ENCODE measurements around the gene CENPK. TPM values are rescaled to one million over a fixed set of nuclear protein-coding genes. Genes with fewer than 3 reads are reported as not detected.
A peak's percentile ranks its signal among the peaks of the same experiment; 100 is the strongest.
"Not testable (repeated sequence)": the region's sequence is repeated elsewhere in the genome, so short reads cannot be mapped to it uniquely, and the experiment has no call there.

CENPK gene
- total RNA-seq, result 10 to 100 TPM in 1 of 3 donors, 1 to 10 TPM in 2; 5.5 to 20.5 (median 7.4) TPM
- long read RNA-seq, donor 1, result 0 reads
- long read RNA-seq, donor 2, transcript CENPK-202 (11 exons, 1,734 nt), result major isoform, 5 of 13 reads
- long read RNA-seq, donor 2, partial matches to known transcripts, result 5 of 13 reads
- long read RNA-seq, donor 2, other reads (novel, unspliced or antisense), result 2 of 13 reads

GRCh38 chr5:65562731-65563701, at the start of gene CENPK, which contains the start of gene PPWD1:
Gene CENPK (minus strand): TSS chr5:65563168. CDS start chr5:65554907, 8,261 bp downstream.
Gene PPWD1 (plus strand): TSS chr5:65563296. CDS start chr5:65563311, 15 bp downstream.
- Histone ChIP-seq H3K9me3 (no peaks in the 10 kb centered on the region), H3K36me3 (ENCODE audit: low read depth) (no peaks in the 10 kb centered on the region), H3K4me3 (peak within 1 kb of the TSS; percentile 52), H3K4me1 (ENCODE audit: low read depth) (peaks cover 15% of the 10 kb centered on the region)
- DNase-seq, result peak; percentile 95 to 97 (median 96)
- intact Hi-C loops (cut with DNase I, micrococcal nuclease), result no loop called here
- peak; percentile 100 for ATAC-seq
- TF ChIP-seq CTCF (IDR thresholded peaks at IDR 0.05), result no peak

- Histone ChIP-seq H3K36me3 (ENCODE audit: low read depth) (no peaks in the 10 kb centered on the region), H3K4me3 (no peak overlapping the region), H3K9me3 (no peaks in the 10 kb centered on the region), H3K4me1 (ENCODE audit: low read depth) (no peaks in the 10 kb centered on the region)
- intact Hi-C loops (cut with DNase I, micrococcal nuclease), result no loop called here
- no peak for ATAC-seq
- TF ChIP-seq CTCF (IDR thresholded peaks at IDR 0.05), result no peak
- no peak for DNase-seq
Measured at GRCh38 chr5:65612298-65612907, 49.4 kb upstream of the CENPK start.

- intact Hi-C loops (cut with DNase I, micrococcal nuclease), result no loop called here
- no peaks in the 10 kb centered on the region for H3K9me3 ChIP-seq
- DNase-seq, result no peak
- TF ChIP-seq CTCF (IDR thresholded peaks at IDR 0.05), result no peak
- no peaks in the 10 kb centered on the region for H3K36me3 ChIP-seq (ENCODE audit: low read depth)
- H3K4me3 ChIP-seq, result no peak overlapping the region
- ATAC-seq, result no peak
- H3K4me1 ChIP-seq (ENCODE audit: low read depth), result no peaks in the 10 kb centered on the region
Measured at GRCh38 chr5:65611524-65611923, 48.6 kb upstream of the CENPK start.

GRCh38 chr5:65601761-65602160, 38.8 kb upstream of the CENPK start:
- intact Hi-C loops (cut with DNase I, micrococcal nuclease); ATAC-seq; H3K4me3 ChIP-seq; DNase-seq; H3K9me3 ChIP-seq; H3K4me1 ChIP-seq (ENCODE audit: low read depth); H3K36me3 ChIP-seq (ENCODE audit: low read depth): not testable (repeated sequence)

GRCh38 chr5:65588694-65589093, 25.7 kb upstream of the CENPK start:
- H3K36me3 ChIP-seq (ENCODE audit: low read depth), result peaks cover 5% of the 10 kb centered on the region
- no peak overlapping the region for H3K4me3 ChIP-seq
- intact Hi-C loops (cut with DNase I, micrococcal nuclease), result no loop called here
- no peak for TF ChIP-seq CTCF (IDR thresholded peaks at IDR 0.05)
- no peak for DNase-seq
- no peaks in the 10 kb centered on the region for H3K4me1 ChIP-seq (ENCODE audit: low read depth)
- no peaks in the 10 kb centered on the region for H3K9me3 ChIP-seq
- no peak for ATAC-seq
